WTC11 (cell line): Measurements from ENCODE around the gene RNASE12. TPM values are rescaled to one million over a fixed set of nuclear protein-coding genes. Genes with fewer than 3 reads are reported as not detected.

ENCODE experiments used
- ATAC-seq: fragments of 200-7000 bp; cut with Tn5 transposase; 2 replicates; pipeline ENCODE4 v1.10.0; 2021; ENCODE audit warnings: mild to moderate bottlenecking, moderate library complexity
- CTCF ChIA-PET: fragments of 300-600 bp; sonication (Branson Sonifier 250); formaldehyde crosslinking; loops from one replicate; lab custom pipeline; 2021; ENCODE audit warnings: antibody characterized with exemption; lab: Charles Lee
- POLR2A ChIA-PET: fragments of 350-600 bp; sonication (Branson Sonifier 250); formaldehyde crosslinking; loops from one replicate; lab custom pipeline; 2021; ENCODE audit warnings: antibody characterized with exemption; lab: Charles Lee
- DNase-seq: peaks from one replicate; pipeline ENCODE4 v3.0.0; 2021; ENCODE audit warnings: low spot score
- H3K27ac Mint-ChIP-seq: 2 replicates; pipeline ENCODE4 v1.8.0; 2021; ENCODE audit warnings: mixed read lengths
- H3K27me3 Mint-ChIP-seq: 2 replicates; pipeline ENCODE4 v1.8.0; 2021; ENCODE audit warnings: low read depth, mild to moderate bottlenecking, moderate library complexity, mixed read lengths
- H3K36me3 Mint-ChIP-seq: 2 replicates; pipeline ENCODE4 v1.8.0; 2021; ENCODE audit warnings: mixed read lengths
- H3K4me1 Mint-ChIP-seq: 2 replicates; pipeline ENCODE4 v1.8.0; 2022; ENCODE audit warnings: mixed read lengths
- H3K4me3 Mint-ChIP-seq: 2 replicates; pipeline ENCODE4 v1.8.0; 2021; ENCODE audit warnings: mild to moderate bottlenecking, moderate library complexity, mixed read lengths
- H3K9me3 Mint-ChIP-seq: 2 replicates; pipeline ENCODE4 v1.8.0; 2021; ENCODE audit warnings: mixed read lengths
- AFF4 ChIP-seq: sonication (generic); formaldehyde crosslinking; IDR thresholded peaks from 2 replicates; pipeline ENCODE4 v1.8.1; 2023; ENCODE audit warnings: mild to moderate bottlenecking, missing genetic modification reagents, borderline replicate concordance
- GRHL2 ChIP-seq: fragments of 250-450 bp; sonication (Bioruptor Pico); IDR thresholded peaks from 2 replicates; pipeline ENCODE4 v1.8.0; 2022; ENCODE audit warnings: mild to moderate bottlenecking, moderate library complexity; ENCODE audit not compliant: insufficient replicate concordance, severe bottlenecking
- HMGA2 ChIP-seq: fragments of 250-450 bp; sonication (Bioruptor Pico); IDR thresholded peaks from 2 replicates; pipeline ENCODE4 v1.4.0; 2021; ENCODE audit warnings: mild to moderate bottlenecking, moderate library complexity
- IRF2 ChIP-seq: sonication (generic); formaldehyde crosslinking; IDR thresholded peaks from 2 replicates; pipeline ENCODE4 v1.8.0; 2022; ENCODE audit warnings: low read depth, missing genetic modification reagents, borderline replicate concordance
- JAZF1 ChIP-seq: fragments of 250-450 bp; sonication (Bioruptor Pico); IDR thresholded peaks from 2 replicates; pipeline ENCODE4 v1.9.0; 2021; ENCODE audit warnings: moderate library complexity, mild to moderate bottlenecking, inconsistent platforms
- MXD4 ChIP-seq: fragments of 250-450 bp; sonication (Bioruptor Pico); IDR thresholded peaks from 2 replicates; pipeline ENCODE4 v1.8.0; 2021; ENCODE audit warnings: mild to moderate bottlenecking, moderate library complexity, borderline replicate concordance
- NFE2L1 ChIP-seq: sonication (generic); formaldehyde crosslinking; IDR thresholded peaks from 2 replicates; pipeline ENCODE4 v1.8.1; 2023; ENCODE audit warnings: missing genetic modification reagents
- NR3C1 ChIP-seq: sonication (generic); formaldehyde crosslinking; conservative IDR thresholded peaks from 2 replicates; pipeline ENCODE4 v1.8.1; 2023; ENCODE audit warnings: low read depth, mild to moderate bottlenecking, missing genetic modification reagents
- RELA ChIP-seq: sonication (generic); formaldehyde crosslinking; IDR thresholded peaks from 2 replicates; pipeline ENCODE4 v1.8.1; 2022; ENCODE audit warnings: missing genetic modification reagents, mild to moderate bottlenecking, borderline replicate concordance
- RORB ChIP-seq: fragments of 250-450 bp; sonication (Bioruptor Pico); IDR thresholded peaks from 2 replicates; pipeline ENCODE4 v1.9.0; 2021; ENCODE audit warnings: mild to moderate bottlenecking
- STAT6 ChIP-seq: sonication (generic); formaldehyde crosslinking; conservative IDR thresholded peaks from 2 replicates; pipeline ENCODE4 v1.8.1; 2023; ENCODE audit warnings: mild to moderate bottlenecking, low read depth, missing genetic modification reagents, moderate library complexity
- TEAD4 ChIP-seq: sonication (generic); formaldehyde crosslinking; IDR thresholded peaks from 2 replicates; pipeline ENCODE4 v1.8.0; 2022; ENCODE audit warnings: mild to moderate bottlenecking, missing genetic modification reagents
- TP53 ChIP-seq: sonication (generic); formaldehyde crosslinking; IDR thresholded peaks from 2 replicates; pipeline ENCODE4 v1.8.1; 2023; ENCODE audit warnings: mild to moderate bottlenecking, missing genetic modification reagents
- ZMAT4 ChIP-seq: fragments of 250-450 bp; sonication (Bioruptor Pico); IDR thresholded peaks from 2 replicates; pipeline ENCODE4 v1.9.0; 2021; ENCODE audit warnings: mild to moderate bottlenecking
- ZNF138 ChIP-seq: sonication (generic); formaldehyde crosslinking; conservative IDR thresholded peaks from 2 replicates; pipeline ENCODE4 v1.8.1; 2022; ENCODE audit warnings: mild to moderate bottlenecking, moderate library complexity, missing genetic modification reagents
- ZNF317 ChIP-seq: sonication (generic); formaldehyde crosslinking; IDR thresholded peaks from 2 replicates; pipeline ENCODE4 v1.8.1; 2023; ENCODE audit warnings: low read depth, mild to moderate bottlenecking, moderate library complexity, missing genetic modification reagents, borderline replicate concordance
- ZNF416 ChIP-seq: fragments of 250-450 bp; sonication (Bioruptor Pico); IDR thresholded peaks from 2 replicates; pipeline ENCODE4 v1.9.0; 2021; ENCODE audit warnings: mild to moderate bottlenecking, inconsistent platforms
- total RNA-seq: library from RNA; stranded (reverse); gene quantifications from 3 replicates; pipeline ENCODE4 v1.2.3, GENCODE V29; 2021

RNASE12 gene
- total RNA-seq, 1 experiment from 2014 or later = not detected

- ATAC-seq = no peak
- H3K27me3 Mint-ChIP-seq = no peaks in the 10 kb centered on the region
- no peak for DNase-seq
- CTCF ChIA-PET = interaction anchor here (0.6 to 1.4 kb wide), 2 partner anchors 58 to 151 kb away, joined by 3 to 4 read pairs; no protein-coding TSS in a partner anchor
- peaks cover 4% of the 10 kb centered on the region for H3K9me3 Mint-ChIP-seq
- POLR2A ChIA-PET = no interaction called here
- no peaks in the 10 kb centered on the region for H3K4me1 Mint-ChIP-seq
- H3K4me3 Mint-ChIP-seq = no peak overlapping the region
- no peaks in the 10 kb centered on the region for H3K36me3 Mint-ChIP-seq
- H3K27ac Mint-ChIP-seq = no peak overlapping the region
- TF ChIP-seq TP53 (CRISPR knock-in tag) (no peak), RORB (CRISPR knock-in tag) (no peak), STAT6 (CRISPR knock-in tag) (no peak), AFF4 (CRISPR knock-in tag) (no peak), ZNF317 (CRISPR knock-in tag) (no peak), NFE2L1 (CRISPR knock-in tag) (no peak), NR3C1 (CRISPR knock-in tag) (no peak), RELA (CRISPR knock-in tag) (no peak), HMGA2 (CRISPR knock-in tag) (no peak), IRF2 (CRISPR knock-in tag) (no peak), TEAD4 (CRISPR knock-in tag) (no peak), GRHL2 (CRISPR knock-in tag) (no peak)
These were observed 42.6 kb downstream of the RNASE12 start for GRCh38 chr14:20548414-20549158.

GRCh38 chr14:20546877-20547276 is 44.3 kb downstream of the RNASE12 start:
- DNase-seq = no peak
- POLR2A ChIA-PET = no interaction called here
- Mint-ChIP-seq H3K4me1 (no peaks in the 10 kb centered on the region), H3K9me3 (no peaks in the 10 kb centered on the region), H3K27me3 (no peaks in the 10 kb centered on the region), H3K4me3 (no peak overlapping the region), H3K27ac (no peak overlapping the region), H3K36me3 (no peaks in the 10 kb centered on the region)
- CTCF ChIA-PET = interaction anchor here (1.1 to 1.4 kb wide), 2 partner anchors 13 to 59 kb away, joined by 3 to 4 read pairs; no protein-coding TSS in a partner anchor
- no peak for TF ChIP-seq JAZF1 (CRISPR knock-in tag)
- no peak for TF ChIP-seq ZNF416 (CRISPR knock-in tag)
- no peak for TF ChIP-seq ZNF138 (CRISPR knock-in tag)
- no peak for TF ChIP-seq MXD4 (CRISPR knock-in tag)
- TF ChIP-seq ZMAT4 (CRISPR knock-in tag) = no peak
- no peak for TF ChIP-seq NFE2L1 (CRISPR knock-in tag)
- no peak; the same call in 1 of the 2 replicates for ATAC-seq

Other genes with a start within 250 kb of the RNASE12 start
- 34.5 to 37.1 TPM (median 36.8 TPM) in 3 replicates for gene PARP2, start 247.7 kb downstream of the RNASE12 start, total RNA-seq
- 16.0 to 19.4 TPM (median 18.8 TPM) in 3 replicates for gene TEP1, start 177.9 kb downstream of the RNASE12 start, total RNA-seq
- 0.07 to 0.18 TPM (median 0.17 TPM) in 3 replicates for gene KLHL33, start 155.2 kb downstream of the RNASE12 start, total RNA-seq
- 33.3 to 40.0 TPM (median 37.3 TPM) in 3 replicates for gene OSGEP, start 136.6 kb downstream of the RNASE12 start, total RNA-seq
- 299 to 324 TPM (median 308 TPM) in 3 replicates for gene APEX1, start 136.2 kb downstream of the RNASE12 start, total RNA-seq
- gene PIP4P1, start 129.9 kb downstream of the RNASE12 start, total RNA-seq = 28.3 to 34.1 TPM (median 29.7 TPM) in 3 replicates
- gene PNP, start 122.0 kb downstream of the RNASE12 start, total RNA-seq = 72.7 to 95.8 TPM (median 75.0 TPM) in 3 replicates
- gene RNASE10, start 85.8 kb downstream of the RNASE12 start, total RNA-seq = 0.82 to 1.2 TPM (median 1.0 TPM) in 3 replicates
- 0.14 TPM in 1 of 3 replicates, not detected in the others for gene RNASE9, start 30.3 kb downstream of the RNASE12 start, total RNA-seq
- not detected in 3 replicates for gene RNASE11, start 3.4 kb downstream of the RNASE12 start, total RNA-seq
- gene OR6S1, start 50.3 kb upstream of the RNASE12 start, total RNA-seq = not detected in 3 replicates
- 1.0 to 2.8 TPM (median 2.4 TPM) in 3 replicates for gene RNASE4, start 93.2 kb upstream of the RNASE12 start, total RNA-seq
- gene ANG, start 97.4 kb upstream of the RNASE12 start, total RNA-seq = 4.8 to 5.2 TPM (median 4.9 TPM) in 3 replicates
- 0.20 TPM in 1 of 3 replicates, not detected in the others for gene EDDM3A, start 154.5 kb upstream of the RNASE12 start, total RNA-seq
- not detected in 3 replicates for gene EDDM3B, start 177.0 kb upstream of the RNASE12 start, total RNA-seq
- 0.18 to 0.37 TPM (median 0.18 TPM) in 3 replicates for gene RNASE6, start 189.9 kb upstream of the RNASE12 start, total RNA-seq
- gene RNASE1, start 211.5 kb upstream of the RNASE12 start, total RNA-seq = 3.4 to 6.2 TPM (median 4.7 TPM) in 3 replicates